GM06990 (cell line): ENCODE data around the gene KIF26B.

ENCODE experiments used
- DNase-seq: peaks from one replicate; pipeline ENCODE4 v3.0.0-alpha.2; 2011; ENCODE audit not compliant: insufficient read length; ENCODE audit errors: extremely low read depth
- H3K27me3 ChIP-seq: replicated peaks from 2 replicates; pipeline ENCODE4 v1.6.0; 2011; ENCODE audit warnings: low read length; ENCODE audit not compliant: control insufficient read depth, insufficient read depth
- H3K36me3 ChIP-seq: 2 replicates; pipeline ENCODE4 v1.5.1; 2011; ENCODE audit warnings: low read length; ENCODE audit not compliant: control insufficient read depth, insufficient read depth
- H3K4me3 ChIP-seq: replicated peaks from 2 replicates; pipeline ENCODE4 v1.5.1; 2011; ENCODE audit warnings: low read depth, mild to moderate bottlenecking, control low read depth, low read length
- CTCF ChIP-seq: IDR thresholded peaks from 2 replicates; pipeline ENCODE4 v1.5.1; 2011; ENCODE audit warnings: low read length, control low read depth, mild to moderate bottlenecking, inconsistent platforms; ENCODE audit not compliant: insufficient read depth, poor library complexity, severe bottlenecking

The KIF26B gene

GRCh38 chr1:245277276-245277675 is 122.5 kb downstream of the KIF26B start:
- H3K27me3 ChIP-seq, result no peaks in the 10 kb centered on the region
- H3K36me3 ChIP-seq, result no peaks in the 10 kb centered on the region
- peak; percentile 43 for TF ChIP-seq CTCF
- DNase-seq, result no peak
- H3K4me3 ChIP-seq, result no peak overlapping the region

- H3K36me3 ChIP-seq, result no peaks in the 10 kb centered on the region
Measured at GRCh38 chr1:245278846-245279245, 124.1 kb downstream of the KIF26B start.

GRCh38 chr1:245279346-245279745 is 124.6 kb downstream of the KIF26B start:
- Histone ChIP-seq H3K36me3 (no peaks in the 10 kb centered on the region), H3K27me3 (no peaks in the 10 kb centered on the region), H3K4me3 (no peak overlapping the region)
- DNase-seq, result no peak
- TF ChIP-seq CTCF, result no peak

More at GRCh38 chr1:245278846-245279245, 124.1 kb downstream of the KIF26B start:
- H3K4me3 ChIP-seq, result no peak overlapping the region
- H3K27me3 ChIP-seq, result no peaks in the 10 kb centered on the region
- TF ChIP-seq CTCF, result no peak
- DNase-seq, result no peak

DNA sequence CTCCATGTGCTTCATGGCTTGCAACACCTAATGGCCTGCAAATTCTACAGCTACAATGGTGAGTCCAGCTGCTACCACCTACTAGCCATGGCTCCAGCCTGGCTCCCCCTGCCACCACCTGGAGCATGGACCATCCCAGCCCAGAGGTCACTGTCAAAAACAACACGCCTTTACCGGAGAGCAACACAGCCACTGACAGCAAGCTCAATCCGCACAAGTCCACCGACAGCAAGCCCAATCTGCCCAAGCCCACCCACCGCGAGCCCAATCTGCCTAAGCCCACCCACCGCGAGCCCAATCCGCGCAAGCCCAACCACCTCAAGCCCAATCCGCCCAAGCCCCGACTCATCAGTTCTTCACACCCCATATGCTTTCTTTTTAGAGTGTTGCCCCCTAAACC is 128.2 kb downstream of the KIF26B start:
- no peak for DNase-seq
- H3K27me3 ChIP-seq, result no peaks in the 10 kb centered on the region
- no peak for TF ChIP-seq CTCF
- no peaks in the 10 kb centered on the region for H3K36me3 ChIP-seq
- H3K4me3 ChIP-seq, result no peak overlapping the region

DNA sequence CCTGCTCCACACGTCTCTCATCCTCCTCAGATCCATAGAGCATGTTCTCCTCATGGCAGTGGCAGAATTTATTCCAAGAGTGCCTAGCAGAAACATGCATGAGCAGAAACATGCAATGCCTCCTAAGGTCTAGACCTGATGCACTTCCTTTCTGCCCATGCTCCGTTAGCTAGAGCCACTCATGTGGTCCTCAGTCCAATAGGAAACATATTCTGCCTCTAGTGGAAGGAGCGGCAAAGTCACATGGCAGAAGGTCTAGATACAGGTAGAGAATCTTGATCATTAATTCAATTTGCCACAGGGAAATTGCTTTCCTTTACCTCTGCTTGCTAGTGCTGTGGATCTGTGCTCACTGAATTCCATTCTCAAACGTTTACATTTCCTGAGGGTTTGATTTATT is 130.4 kb downstream of the KIF26B start:
- H3K27me3 ChIP-seq, result no peaks in the 10 kb centered on the region
- no peak overlapping the region for H3K4me3 ChIP-seq
- no peak for DNase-seq
- H3K36me3 ChIP-seq, result no peaks in the 10 kb centered on the region
- TF ChIP-seq CTCF, result no peak

- DNase-seq, result no peak
- peaks cover 3% of the 10 kb centered on the region for H3K27me3 ChIP-seq
Measured at GRCh38 chr1:245288796-245289195, 134.0 kb downstream of the KIF26B start.

More at GRCh38 chr1:245288796-245289195, 134.0 kb downstream of the KIF26B start:
- H3K36me3 ChIP-seq, result no peaks in the 10 kb centered on the region
- no peak overlapping the region for H3K4me3 ChIP-seq
- TF ChIP-seq CTCF, result no peak
